Ishikawa (cell line): ENCODE measurements around the gene NTRK1.

Experiments
- CREB1 ChIP-seq: IDR thresholded peaks from 2 replicates; pipeline ENCODE4 v1.6.1; 2012; ENCODE audit warnings: low read depth
- EP300 ChIP-seq: IDR thresholded peaks from 2 replicates; pipeline ENCODE4 v1.6.1; 2012; ENCODE audit warnings: borderline replicate concordance
- MAX ChIP-seq: IDR thresholded peaks from 2 replicates; pipeline ENCODE4 v1.6.1; 2012

- no peak for TF ChIP-seq CREB1
- TF ChIP-seq MAX, result no peak
- TF ChIP-seq EP300, result no peak
These were observed 47.9 kb downstream of the NTRK1 start for GRCh38 chr1:156908541-156908940.
